ENCODE results near the gene PCBP4.
"Not testable (repeated sequence)": the region's sequence is repeated elsewhere in the genome, so short reads cannot be mapped to it uniquely, and the experiment has no call there.

The PCBP4 gene

GRCh38 chr3:51937611-51938450 lies 29.4 kb downstream of the PCBP4 start:
- no peak for DNase-seq

- no peak for DNase-seq
These were observed 30.2 kb downstream of the PCBP4 start for GRCh38 chr3:51937014-51937413.

- no peak for DNase-seq
These were observed 31.1 kb downstream of the PCBP4 start for GRCh38 chr3:51935886-51936755.

- DNase-seq, result no peak
These were observed 32.0 kb downstream of the PCBP4 start for GRCh38 chr3:51934991-51935885.

GRCh38 chr3:51934139-51934850 lies 33.0 kb downstream of the PCBP4 start:
- no peak for DNase-seq

GRCh38 chr3:51933471-51934138 lies 33.6 kb downstream of the PCBP4 start:
- DNase-seq, result no peak

- no peak for DNase-seq
These were observed 34.5 kb downstream of the PCBP4 start for GRCh38 chr3:51932471-51933370.

GRCh38 chr3:51931756-51932155 lies 35.5 kb downstream of the PCBP4 start:
- no peak for DNase-seq

GRCh38 chr3:51930439-51930838 lies 36.8 kb downstream of the PCBP4 start:
- DNase-seq, result no peak

GRCh38 chr3:51929420-51930003 lies 37.7 kb downstream of the PCBP4 start:
- no peak for DNase-seq

GRCh38 chr3:51928981-51929380 lies 38.3 kb downstream of the PCBP4 start:
- not testable (repeated sequence) for DNase-seq

GRCh38 chr3:51928438-51928837 lies 38.8 kb downstream of the PCBP4 start:
- DNase-seq, result no peak

GRCh38 chr3:51927061-51927977 lies 39.9 kb downstream of the PCBP4 start:
- DNase-seq, result no peak

GRCh38 chr3:51921081-51921578 lies 46.1 kb downstream of the PCBP4 start:
- no peak for DNase-seq

GRCh38 chr3:51916418-51916817 lies 50.8 kb downstream of the PCBP4 start:
- DNase-seq, result no peak

- no peak for DNase-seq
These were observed 59.2 kb downstream of the PCBP4 start for GRCh38 chr3:51908026-51908425.
